ENCODE measurements around the gene ARHGEF10L.
"Not testable (repeated sequence)": the region's sequence is repeated elsewhere in the genome, so short reads cannot be mapped to it uniquely, and the experiment has no call there.

The ARHGEF10L gene

GRCh38 chr1:17616731-17617279 lies 77.3 kb downstream of the ARHGEF10L start:
- no peak for DNase-seq

GRCh38 chr1:17617787-17618557 lies 78.5 kb downstream of the ARHGEF10L start:
- no peak for DNase-seq

- DNase-seq = no peak
Observed at GRCh38 chr1:17618558-17619247, 79.2 kb downstream of the ARHGEF10L start.

- DNase-seq = no peak
Observed at GRCh38 chr1:17620448-17620847, 81.0 kb downstream of the ARHGEF10L start.

GRCh38 chr1:17621691-17622090 lies 82.2 kb downstream of the ARHGEF10L start:
- DNase-seq = no peak

- DNase-seq = no peak
Observed at GRCh38 chr1:17622823-17623222, 83.3 kb downstream of the ARHGEF10L start.

- no peak for DNase-seq
Observed at GRCh38 chr1:17624611-17625233, 85.2 kb downstream of the ARHGEF10L start.

- no peak for DNase-seq
Observed at GRCh38 chr1:17627239-17628052, 87.9 kb downstream of the ARHGEF10L start.

GRCh38 chr1:17629046-17629445 lies 89.5 kb downstream of the ARHGEF10L start:
- not testable (repeated sequence) for DNase-seq

GRCh38 chr1:17629460-17629859 lies 90.0 kb downstream of the ARHGEF10L start:
- DNase-seq = no peak

- no peak for DNase-seq
Observed at GRCh38 chr1:17630048-17630830, 90.7 kb downstream of the ARHGEF10L start.

- no peak for DNase-seq
Observed at GRCh38 chr1:17630986-17631385, 91.5 kb downstream of the ARHGEF10L start.

- no peak for DNase-seq
Observed at GRCh38 chr1:17631410-17631809, 91.9 kb downstream of the ARHGEF10L start.

- DNase-seq = no peak
Observed at GRCh38 chr1:17632106-17632505, 92.6 kb downstream of the ARHGEF10L start.

GRCh38 chr1:17632541-17633184 lies 93.2 kb downstream of the ARHGEF10L start:
- no peak for DNase-seq

GRCh38 chr1:17633654-17634053 lies 94.2 kb downstream of the ARHGEF10L start:
- no peak for DNase-seq

GRCh38 chr1:17635276-17635675 lies 95.8 kb downstream of the ARHGEF10L start:
- no peak for DNase-seq

- no peak for DNase-seq
Observed at GRCh38 chr1:17635811-17636210, 96.3 kb downstream of the ARHGEF10L start.

GRCh38 chr1:17636612-17637011 lies 97.1 kb downstream of the ARHGEF10L start:
- no peak for DNase-seq

GRCh38 chr1:17637055-17637454 lies 97.6 kb downstream of the ARHGEF10L start:
- DNase-seq = no peak

- DNase-seq = no peak
Observed at GRCh38 chr1:17639703-17640340, 100.3 kb downstream of the ARHGEF10L start.

Data from SHP77 (cell line).